Spleen (tissue), 11 donors: ENCODE data around the gene PAEP. TPM values are rescaled to one million over a fixed set of nuclear protein-coding genes. Genes with fewer than 3 reads are reported as not detected.

ENCODE experiments used
- DNase-seq: peaks from one replicate; pipeline ENCODE4 v3.0.0-alpha.2; 2020
- H3K27ac ChIP-seq, 8 donors: fragments of 200-600 bp; sonication (generic) in 7 of 8; 1 replicate in 4 of 8; 2 replicates in 4 of 8; pipeline versions ENCODE4 v1.5.0 to v1.8.0; 2016 to 2021; ENCODE audit warnings: inconsistent platforms in 4 of 8, mild to moderate bottlenecking in 4 of 8, moderate library complexity in 1 of 8
- H3K27me3 ChIP-seq, 7 donors: fragments of 200-600 bp; sonication (generic) in 6 of 7; replicated peaks in 1 of 7; 1 replicate in 4 of 7; 2 replicates in 3 of 7; pipeline versions ENCODE4 v1.5.0 to v1.8.0; 2016 to 2021; ENCODE audit warnings: inconsistent platforms in 3 of 7, mild to moderate bottlenecking in 1 of 7
- H3K36me3 ChIP-seq, 6 donors: fragments of 200-600 bp; sonication (generic) in 5 of 6; 1 replicate in 4 of 6; 2 replicates in 2 of 6; pipeline versions ENCODE4 v1.5.0 to v1.8.0; 2016 to 2021; ENCODE audit warnings: inconsistent platforms in 2 of 6
- H3K4me1 ChIP-seq, 6 donors: fragments of 200-600 bp; sonication (generic) in 5 of 6; 1 replicate in 3 of 6; 2 replicates in 3 of 6; pipeline versions ENCODE4 v1.5.0 to v1.8.0; 2016 to 2021; ENCODE audit warnings: inconsistent platforms in 3 of 6
- H3K4me3 ChIP-seq, 8 donors: fragments of 200-600 bp; sonication (generic) in 7 of 8; 1 replicate in 4 of 8; 2 replicates in 4 of 8; pipeline versions ENCODE4 v1.5.0 to v1.8.0; 2016 to 2021; ENCODE audit warnings: inconsistent platforms in 4 of 8, mild to moderate bottlenecking in 4 of 8, moderate library complexity in 2 of 8
- H3K9me3 ChIP-seq, 8 donors: fragments of 200-600 bp; sonication (generic) in 7 of 8; 1 replicate in 4 of 8; 2 replicates in 4 of 8; pipeline versions ENCODE4 v1.5.0 to v1.8.0; 2016 to 2021; ENCODE audit warnings: inconsistent platforms in 4 of 8
- POLR2A ChIP-seq, 3 donors: fragments of 450-650 bp; IDR thresholded peaks; one replicate each; pipeline ENCODE4 v1.5.1; 2017; ENCODE audit warnings: antibody characterized with exemption in 3 of 3, mild to moderate bottlenecking in 1 of 3
- POLR2AphosphoS5 ChIP-seq, 3 donors: sonication (generic); formaldehyde crosslinking; IDR thresholded peaks; one replicate each; pipeline ENCODE4 v1.5.1; 2017; ENCODE audit warnings: antibody characterized with exemption in 3 of 3
- WGBS, 5 donors: extraction: QIAGEN DNeasy Blood & Tissue Kit in 3 of 5; methylation state at CpG; one replicate each; pipeline versions ENCODE4 v1.1.5 to v1.1.7; 2013 to 2018; 5-methylcytosine and 5-hydroxymethylcytosine counted together
- intact Hi-C: fragments of 100-400 bp; cut with DNase I; formaldehyde crosslinking; loops from one replicate; pipeline ENCODE4 v1.15.0; 2023; ENCODE audit warnings: low total_unique reads
- polyA plus RNA-seq, 3 donors: library from polyadenylated mRNA; stranded (reverse); fragments of 200-250 nt; gene quantifications; one replicate each; pipeline ENCODE4 v1.2.1, GENCODE V29; 2013
- total RNA-seq, 7 donors: library from RNA; depleted of rRNA in 3 of 7; stranded (reverse); fragments of >200 nt in 3 of 7; fragmentation: NEBNext Ultra II Directional in 4 of 7; extraction: Animal tissue kit (Norgen Biotek cat#: 25700) in 4 of 7; gene quantifications; one replicate each; pipeline versions ENCODE4 v1.1.0 to v1.2.1, GENCODE V29; 2016 to 2021
- TF ChIP-seq, protein P1 (sequence below), 11 experiments: fragments of 200-600 bp in 7 of 11; fragments of 450-650 bp in 4 of 11; sonication (generic) in 4 of 11; IDR thresholded peaks in 8 of 11; conservative IDR thresholded peaks in 3 of 11; 1 replicate in 7 of 11; 2 replicates in 4 of 11; pipeline versions ENCODE4 v1.4.0 to v1.8.0; 2016 to 2021; ENCODE audit warnings: antibody characterized with exemption in 11 of 11, inconsistent platforms in 4 of 11, mild to moderate bottlenecking in 1 of 11
- donor health status: healthy with polysubstance abuse.
- donor health status: DM: no; HTN: no; CAD: no; lungs with moderate emphysema.
- donor health status: DM: no; HTN: no; CAD: no.
- donor health status: Bipolar disorder and iron deficiency.
- donor health status: healthy.
- donor health status: DM: no; HTN: no; CAD: no.
- donor health status: DM: yes; HTN: yes; CAD: no.

The PAEP gene
- total and polyA plus RNA-seq, 10 donors: not detected

DNA sequence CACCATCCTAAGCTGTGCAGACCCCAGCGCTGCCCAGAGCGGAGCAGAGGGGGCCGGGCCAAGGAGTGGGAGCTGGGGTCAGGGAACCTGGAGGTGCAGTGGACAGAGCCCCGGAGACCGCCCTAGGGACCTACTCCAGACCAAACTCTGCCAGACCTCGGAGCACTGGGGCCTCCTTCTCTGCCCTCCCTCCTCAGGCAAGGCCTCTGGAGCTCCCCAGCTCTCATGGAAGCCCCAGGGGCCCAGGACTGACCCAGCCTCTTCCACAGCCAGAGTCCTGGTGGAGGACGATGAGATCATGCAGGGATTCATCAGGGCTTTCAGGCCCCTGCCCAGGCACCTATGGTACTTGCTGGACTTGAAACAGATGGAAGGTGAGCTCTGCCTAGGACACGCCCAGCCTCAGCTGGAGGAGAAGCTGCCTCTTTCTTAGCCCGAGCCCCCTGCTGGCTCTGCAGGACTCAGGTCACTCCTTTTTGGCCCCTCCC, 3.6 kb downstream of the PAEP start:
- Histone ChIP-seq H3K4me1 (no peaks in the 10 kb centered on the region), H3K9me3 (peaks cover 0 to 12% (median 5%) of the 10 kb centered on the region in 8 donors), H3K36me3 (no peaks in the 10 kb centered on the region), H3K4me3 (no peak overlapping the region), H3K27me3 (peaks cover 0 to 71% (median 8%) of the 10 kb centered on the region in 7 donors), H3K27ac (no peak overlapping the region)
- 69 to 83% (median 72%) methylated on average over 6 to 9 of the region's 9 CpGs for WGBS, 5 donors
- intact Hi-C loops: no loop called here
- TF ChIP-seq, protein P1, sequence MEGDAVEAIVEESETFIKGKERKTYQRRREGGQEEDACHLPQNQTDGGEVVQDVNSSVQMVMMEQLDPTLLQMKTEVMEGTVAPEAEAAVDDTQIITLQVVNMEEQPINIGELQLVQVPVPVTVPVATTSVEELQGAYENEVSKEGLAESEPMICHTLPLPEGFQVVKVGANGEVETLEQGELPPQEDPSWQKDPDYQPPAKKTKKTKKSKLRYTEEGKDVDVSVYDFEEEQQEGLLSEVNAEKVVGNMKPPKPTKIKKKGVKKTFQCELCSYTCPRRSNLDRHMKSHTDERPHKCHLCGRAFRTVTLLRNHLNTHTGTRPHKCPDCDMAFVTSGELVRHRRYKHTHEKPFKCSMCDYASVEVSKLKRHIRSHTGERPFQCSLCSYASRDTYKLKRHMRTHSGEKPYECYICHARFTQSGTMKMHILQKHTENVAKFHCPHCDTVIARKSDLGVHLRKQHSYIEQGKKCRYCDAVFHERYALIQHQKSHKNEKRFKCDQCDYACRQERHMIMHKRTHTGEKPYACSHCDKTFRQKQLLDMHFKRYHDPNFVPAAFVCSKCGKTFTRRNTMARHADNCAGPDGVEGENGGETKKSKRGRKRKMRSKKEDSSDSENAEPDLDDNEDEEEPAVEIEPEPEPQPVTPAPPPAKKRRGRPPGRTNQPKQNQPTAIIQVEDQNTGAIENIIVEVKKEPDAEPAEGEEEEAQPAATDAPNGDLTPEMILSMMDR (IDR thresholded peaks at IDR 0.05 in 8 of 11, conservative IDR thresholded peaks at IDR 0.05 in 3 of 11): no peak
- no peak for TF ChIP-seq POLR2AphosphoS5 (IDR thresholded peaks at IDR 0.05)
- TF ChIP-seq POLR2A (IDR thresholded peaks at IDR 0.05): no peak
- peak; percentile 61 for DNase-seq

DNA sequence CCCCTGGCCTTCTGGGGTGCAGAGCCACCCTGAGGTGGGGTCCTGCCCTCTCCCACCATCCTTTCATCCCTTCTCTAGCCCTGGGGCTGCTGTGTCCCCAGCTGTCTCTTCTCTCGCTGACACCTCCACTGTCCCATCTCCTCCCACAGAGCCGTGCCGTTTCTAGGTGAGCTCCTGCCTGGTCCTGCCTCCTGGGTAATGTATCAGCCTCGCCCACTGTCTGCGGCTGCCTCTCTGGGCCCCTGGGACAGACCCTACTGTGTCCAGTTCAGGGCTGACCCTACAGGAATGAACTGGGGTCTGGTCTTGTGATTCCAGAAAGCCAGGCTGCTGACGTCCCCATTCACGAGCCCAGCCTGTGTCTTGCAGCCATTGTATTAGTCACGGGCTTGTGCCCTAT, 4.1 kb downstream of the PAEP start:
- H3K4me1 ChIP-seq: no peaks in the 10 kb centered on the region
- no peak for DNase-seq
- peaks cover 0 to 67% (median 8%) of the 10 kb centered on the region in 7 donors for H3K27me3 ChIP-seq
- no peak for TF ChIP-seq POLR2AphosphoS5 (IDR thresholded peaks at IDR 0.05)
- TF ChIP-seq, protein P1 (IDR thresholded peaks at IDR 0.05 in 8 of 11, conservative IDR thresholded peaks at IDR 0.05 in 3 of 11): no peak
- TF ChIP-seq POLR2A (IDR thresholded peaks at IDR 0.05): no peak
- intact Hi-C loops: no loop called here
- H3K9me3 ChIP-seq: peaks cover 0 to 12% (median 5%) of the 10 kb centered on the region in 8 donors
- H3K27ac ChIP-seq: no peak overlapping the region
- 67 to 79% (median 73%) methylated on average over 8 of the region's 8 CpGs for WGBS, 5 donors
- H3K36me3 ChIP-seq: no peaks in the 10 kb centered on the region
- no peak overlapping the region for H3K4me3 ChIP-seq

DNA sequence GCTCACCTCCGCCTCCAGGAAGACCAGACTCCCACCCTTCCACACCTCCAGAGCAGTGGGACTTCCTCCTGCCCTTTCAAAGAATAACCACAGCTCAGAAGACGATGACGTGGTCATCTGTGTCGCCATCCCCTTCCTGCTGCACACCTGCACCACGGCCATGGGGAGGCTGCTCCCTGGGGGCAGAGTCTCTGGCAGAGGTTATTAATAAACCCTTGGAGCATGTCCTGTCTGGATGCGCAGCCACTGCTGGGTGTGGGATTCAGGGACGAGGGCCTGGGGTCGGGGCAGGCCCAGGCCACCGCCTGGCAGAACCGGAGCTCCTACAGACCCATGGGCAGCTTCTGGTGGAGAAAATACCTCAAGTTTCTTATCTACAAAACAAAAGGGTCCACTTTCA, 5.0 kb downstream of the PAEP start:
- Histone ChIP-seq H3K9me3 (peaks cover 0 to 12% (median 5%) of the 10 kb centered on the region in 8 donors), H3K27me3 (peaks cover 0 to 58% (median 8%) of the 10 kb centered on the region in 7 donors), H3K4me3 (no peak overlapping the region), H3K4me1 (no peaks in the 10 kb centered on the region), H3K27ac (no peak overlapping the region), H3K36me3 (no peaks in the 10 kb centered on the region)
- peak; percentile 55 for DNase-seq
- 56 to 68% (median 59%) methylated on average over 10 of the region's 10 CpGs for WGBS, 5 donors
- intact Hi-C loops: no loop called here
- TF ChIP-seq, protein P1 (IDR thresholded peaks at IDR 0.05 in 8 of 11, conservative IDR thresholded peaks at IDR 0.05 in 3 of 11): no peak

DNA sequence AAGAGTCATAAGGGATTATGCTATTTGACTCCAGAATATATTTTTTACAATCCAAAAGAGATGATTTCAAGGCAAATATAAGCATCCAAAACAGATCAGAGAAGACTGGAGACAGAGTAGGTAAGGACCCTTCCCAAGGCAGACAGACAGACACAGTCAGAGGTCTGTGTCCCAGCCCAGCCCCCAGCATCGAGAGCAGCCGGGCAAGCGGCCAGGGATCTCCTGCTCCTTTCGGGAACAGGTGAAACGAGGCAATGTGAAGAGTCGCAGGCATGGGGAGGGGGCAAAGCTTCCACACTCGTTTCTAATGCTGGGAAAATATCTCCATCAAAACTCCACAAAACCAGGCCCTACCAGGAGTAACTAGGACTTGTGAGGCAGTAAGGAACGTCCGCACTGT, 5.8 kb downstream of the PAEP start:
- DNase-seq: peak; percentile 52
- TF ChIP-seq POLR2A (IDR thresholded peaks at IDR 0.05) (no peak), POLR2AphosphoS5 (IDR thresholded peaks at IDR 0.05) (no peak)
- TF ChIP-seq, protein P1 (IDR thresholded peaks at IDR 0.05 in 8 of 11, conservative IDR thresholded peaks at IDR 0.05 in 3 of 11): no peak
- no peaks in the 10 kb centered on the region for H3K36me3 ChIP-seq
- peaks cover 0 to 50% (median 8%) of the 10 kb centered on the region in 7 donors for H3K27me3 ChIP-seq
- intact Hi-C loops: no loop called here
- peaks cover 0 to 12% (median 5%) of the 10 kb centered on the region in 8 donors for H3K9me3 ChIP-seq
- H3K4me1 ChIP-seq: no peaks in the 10 kb centered on the region
- H3K27ac ChIP-seq: no peak overlapping the region
- H3K4me3 ChIP-seq: no peak overlapping the region
- 69 to 77% (median 72%) methylated on average over 9 of the region's 9 CpGs for WGBS, 5 donors
